HG03280 (cell line): ENCODE measurements around the gene RPLP1.
A peak's percentile ranks its signal among the peaks of the same experiment; 100 is the strongest.

Experiments
- ATAC-seq: cut with Tn5 transposase; IDR thresholded peaks from one replicate; pipeline ENCODE4 v1.9.1; 2021; ENCODE audit warnings: mild to moderate bottlenecking, moderate library complexity; ENCODE audit not compliant: unreplicated experiment

The RPLP1 gene

DNA sequence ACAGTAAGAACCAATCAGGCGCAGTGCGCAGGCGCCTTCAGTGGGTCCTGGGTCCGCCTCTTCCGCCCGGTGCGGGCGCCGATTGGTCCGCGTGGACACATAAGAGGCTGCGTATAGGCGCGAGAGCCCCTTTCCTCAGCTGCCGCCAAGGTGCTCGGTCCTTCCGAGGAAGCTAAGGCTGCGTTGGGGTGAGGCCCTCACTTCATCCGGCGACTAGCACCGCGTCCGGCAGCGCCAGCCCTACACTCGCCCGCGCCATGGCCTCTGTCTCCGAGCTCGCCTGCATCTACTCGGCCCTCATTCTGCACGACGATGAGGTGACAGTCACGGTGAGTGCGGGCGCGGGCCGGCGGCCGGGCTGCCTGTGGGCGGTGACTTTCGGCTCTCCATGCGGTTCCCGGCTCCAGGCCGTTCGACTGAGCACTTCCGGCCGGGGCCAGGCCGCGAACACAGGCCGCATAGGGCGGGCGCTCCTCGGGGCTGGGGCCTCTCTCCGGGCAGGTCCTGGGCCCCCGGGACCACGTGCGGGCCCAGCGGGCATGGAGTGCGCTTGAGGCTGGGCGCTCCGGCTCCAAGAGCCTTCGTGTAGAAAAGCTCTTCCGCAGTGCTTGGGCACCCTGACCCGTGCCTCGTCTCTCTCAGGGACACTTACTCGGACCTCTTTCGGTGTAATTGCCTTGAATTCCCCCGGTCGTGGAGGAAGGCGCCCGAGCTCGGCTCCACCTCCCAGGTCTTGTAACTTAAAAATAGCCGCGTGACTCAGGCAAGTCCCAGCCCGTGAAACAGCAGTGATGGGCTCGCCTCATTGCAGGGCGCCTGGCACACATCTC lies at the start of gene RPLP1:
TSS of gene RPLP1 (plus strand) at position 127 of the 830 bp plus-strand sequence. CDS start at position 258, 131 bp downstream.
- peak; percentile 88 for ATAC-seq

DNA sequence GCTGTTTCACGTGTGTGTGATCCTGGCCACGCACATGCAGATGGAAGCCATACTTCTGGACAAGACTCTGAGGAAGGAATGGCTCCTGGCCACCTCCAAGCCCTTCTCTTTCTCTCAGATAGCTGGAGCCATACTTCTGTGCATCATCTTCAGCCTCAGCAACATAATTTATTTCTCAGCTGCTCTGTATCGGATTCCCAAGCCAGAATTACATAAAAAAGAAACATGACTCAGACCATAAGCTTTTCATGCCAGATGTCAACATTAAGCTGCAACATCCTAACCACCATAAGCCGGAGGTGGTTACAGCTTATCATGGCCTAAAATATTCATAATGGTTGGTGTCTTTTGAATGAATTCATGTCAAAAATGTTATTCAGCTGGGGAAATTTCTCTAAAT lies 49.0 kb upstream of the RPLP1 start:
- no peak for ATAC-seq

DNA sequence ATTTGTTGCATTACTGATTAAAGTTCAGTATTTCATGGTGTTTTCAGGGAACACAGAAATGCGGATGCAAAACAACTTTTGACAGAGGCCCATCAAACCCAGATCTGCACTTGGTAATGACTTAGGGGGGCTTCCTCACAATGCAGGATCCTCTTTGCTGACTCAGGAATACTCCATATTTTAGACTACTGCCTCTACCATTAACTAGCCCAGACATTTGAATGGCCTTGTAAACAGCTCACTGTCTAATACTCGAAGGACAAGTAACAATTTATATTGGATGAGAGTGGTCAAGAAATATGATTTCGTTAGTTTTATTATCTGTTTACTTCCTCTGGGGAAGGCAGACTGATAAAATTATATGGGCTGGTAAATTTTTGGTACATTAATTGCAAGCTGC lies 47.5 kb upstream of the RPLP1 start:
- ATAC-seq, result no peak

DNA sequence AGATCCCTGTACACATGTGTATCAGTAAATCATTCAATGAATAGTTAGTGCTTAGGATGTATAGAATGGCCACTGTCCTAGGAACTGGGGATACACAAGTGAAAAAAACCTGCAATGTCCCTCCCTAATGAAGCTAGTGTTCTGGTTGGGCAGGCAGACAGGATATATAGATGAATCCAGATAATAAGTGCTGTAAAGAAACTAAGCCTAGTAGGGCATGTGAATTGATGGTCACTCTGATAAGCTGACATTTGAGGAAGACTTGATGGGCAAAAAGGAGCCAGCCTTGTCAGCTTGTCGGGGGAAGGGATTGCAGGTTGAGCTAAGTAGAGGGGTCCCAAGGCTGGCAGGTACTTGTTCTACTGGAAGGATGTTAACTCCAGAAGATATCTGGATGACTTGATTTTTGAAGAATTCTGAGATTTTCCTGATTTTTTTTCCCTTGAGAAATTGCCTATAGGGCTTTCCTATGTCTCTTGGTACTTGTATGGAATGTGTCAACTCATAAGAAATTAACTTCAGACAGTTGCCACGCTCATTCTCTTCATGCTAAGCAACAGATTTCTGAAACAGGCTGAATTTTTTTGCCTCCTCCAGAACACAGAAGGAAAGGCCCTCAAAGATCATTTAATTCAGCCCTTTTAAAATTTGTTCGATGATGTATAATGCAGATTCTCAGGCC lies 44.8 kb upstream of the RPLP1 start:
- no peak for ATAC-seq

DNA sequence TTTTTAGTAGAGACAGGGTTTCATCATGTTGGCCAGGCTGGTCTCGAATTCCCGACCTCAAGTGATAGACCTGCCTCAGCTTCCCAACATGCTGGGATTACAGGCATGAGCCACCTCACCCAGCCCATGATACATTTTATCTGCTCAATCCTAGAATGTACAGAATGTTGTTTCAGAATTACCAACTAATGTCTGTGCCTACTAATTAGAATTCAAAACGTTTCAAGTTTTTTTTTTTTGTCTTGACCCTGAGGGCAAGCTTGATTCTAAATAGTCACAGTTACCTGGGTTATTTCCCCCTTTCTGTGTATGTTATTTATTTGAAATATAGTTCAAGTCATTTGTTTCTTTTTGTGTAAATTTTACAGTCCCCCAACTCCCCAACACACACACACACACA lies 43.8 kb upstream of the RPLP1 start:
- no peak for ATAC-seq

DNA sequence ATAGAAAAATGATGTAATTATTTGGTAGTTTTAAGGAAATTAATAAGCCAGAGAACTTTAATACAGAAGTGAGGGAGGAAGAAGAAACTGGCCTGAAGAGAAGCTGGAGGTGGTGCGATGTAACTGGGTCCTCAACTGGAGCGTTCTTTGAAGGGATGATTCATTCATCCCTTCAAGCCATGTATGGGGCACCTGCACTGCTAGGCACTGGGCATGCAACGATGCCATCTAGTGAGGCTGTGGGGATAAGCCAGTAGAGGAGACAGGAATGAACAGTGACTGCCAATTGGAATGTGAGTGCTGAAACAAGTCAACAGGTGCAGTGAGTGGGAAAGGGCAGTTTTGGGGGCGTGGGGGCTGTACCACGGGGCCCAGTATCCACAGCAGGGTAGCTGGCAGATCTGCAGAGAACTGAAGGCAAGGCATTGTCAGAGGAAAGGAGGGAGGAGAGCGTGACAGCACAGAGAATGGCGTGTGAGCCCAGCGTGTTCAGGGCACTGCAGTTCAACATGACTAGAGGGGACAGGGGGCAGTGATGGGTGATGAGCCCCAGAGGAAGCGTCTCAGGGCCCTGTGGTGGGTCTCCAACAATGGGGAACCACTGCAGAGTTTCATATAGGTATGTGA lies 42.3 kb upstream of the RPLP1 start:
- ATAC-seq, result no peak

DNA sequence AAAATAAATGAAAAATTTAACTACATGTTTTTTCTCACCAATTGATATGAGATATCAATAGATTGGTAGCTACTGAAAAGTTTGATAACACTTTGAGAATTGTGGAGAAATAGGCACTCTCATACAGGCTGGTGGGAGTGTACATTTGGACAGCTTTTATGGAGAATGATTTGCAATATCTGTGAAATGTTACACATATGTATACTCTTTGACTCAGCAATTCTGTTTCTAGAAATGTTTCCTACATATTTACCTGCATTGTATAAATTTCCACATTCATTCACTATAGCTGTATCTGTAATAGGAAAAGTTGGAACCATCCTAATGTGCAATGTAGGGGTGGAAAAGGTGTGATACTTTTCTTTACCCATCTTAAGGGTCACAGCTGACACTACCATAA lies 40.3 kb upstream of the RPLP1 start:
- ATAC-seq, result no peak

DNA sequence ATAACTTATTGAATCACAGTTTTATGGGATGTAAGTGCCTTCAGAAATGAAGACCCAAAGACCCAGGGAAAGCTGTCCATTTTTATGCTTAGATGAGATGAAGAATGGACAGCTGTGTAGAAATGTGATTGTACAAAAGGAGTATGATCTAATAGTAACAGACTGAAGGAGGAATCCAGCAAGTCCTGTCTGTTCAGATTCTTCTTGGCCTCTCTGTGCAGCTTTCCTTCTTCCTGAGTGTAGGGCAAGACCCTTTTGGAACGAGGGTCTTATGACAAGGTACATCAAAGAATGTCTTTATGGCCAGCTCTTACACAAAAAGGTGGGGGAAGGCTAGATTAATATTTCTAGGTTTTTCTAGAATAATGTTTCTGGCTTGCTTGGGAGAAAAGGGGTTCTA lies 39.9 kb upstream of the RPLP1 start:
- no peak for ATAC-seq

DNA sequence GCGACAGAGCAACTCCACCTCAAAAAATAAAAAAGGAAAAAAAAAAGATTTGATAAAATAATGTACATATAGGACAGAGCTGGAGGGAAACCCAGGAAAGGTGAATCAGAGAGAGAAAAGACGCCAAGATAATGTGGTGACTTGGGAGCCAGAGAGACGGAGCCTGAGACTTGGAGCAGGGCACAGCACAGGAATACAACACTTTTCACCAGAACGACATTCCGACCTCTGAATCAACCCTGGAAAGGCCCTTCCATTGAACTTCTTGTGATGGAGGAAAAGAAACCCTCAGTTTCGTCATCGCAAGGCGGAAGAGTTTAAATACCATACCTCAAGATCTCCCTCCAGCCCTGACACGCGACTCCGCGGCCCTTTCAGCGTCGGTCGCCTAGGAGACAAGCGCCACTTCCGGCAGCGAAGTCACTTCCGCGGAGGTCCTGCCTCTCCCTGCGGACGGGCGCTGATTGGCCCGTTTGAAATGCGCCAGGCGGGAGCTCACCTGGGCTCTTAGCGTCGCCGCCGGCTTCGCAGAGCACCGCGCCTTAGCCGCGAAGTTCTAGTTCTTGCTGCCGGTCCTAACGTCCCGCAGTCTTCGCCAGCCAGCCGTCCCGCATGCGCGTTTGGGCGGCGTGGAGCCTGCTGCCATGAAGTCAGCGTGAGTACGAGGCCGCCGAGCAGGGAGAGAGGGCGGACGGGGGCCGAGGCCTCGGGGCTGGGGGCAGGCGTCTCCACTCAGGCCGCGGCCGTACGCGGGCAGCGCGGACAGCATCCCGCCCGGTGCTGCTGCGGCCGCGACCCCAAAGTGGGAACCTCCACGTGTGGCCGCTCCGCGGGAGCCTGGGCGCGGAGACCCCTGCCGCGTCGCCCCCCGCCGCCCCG lies 38.6 kb upstream of the RPLP1 start, which contains the start of gene KIF23:
TSS of gene KIF23 (plus strand) at position 528 of the 879 bp plus-strand sequence. CDS start at position 645, 117 bp downstream.
- peak; percentile 92 for ATAC-seq

DNA sequence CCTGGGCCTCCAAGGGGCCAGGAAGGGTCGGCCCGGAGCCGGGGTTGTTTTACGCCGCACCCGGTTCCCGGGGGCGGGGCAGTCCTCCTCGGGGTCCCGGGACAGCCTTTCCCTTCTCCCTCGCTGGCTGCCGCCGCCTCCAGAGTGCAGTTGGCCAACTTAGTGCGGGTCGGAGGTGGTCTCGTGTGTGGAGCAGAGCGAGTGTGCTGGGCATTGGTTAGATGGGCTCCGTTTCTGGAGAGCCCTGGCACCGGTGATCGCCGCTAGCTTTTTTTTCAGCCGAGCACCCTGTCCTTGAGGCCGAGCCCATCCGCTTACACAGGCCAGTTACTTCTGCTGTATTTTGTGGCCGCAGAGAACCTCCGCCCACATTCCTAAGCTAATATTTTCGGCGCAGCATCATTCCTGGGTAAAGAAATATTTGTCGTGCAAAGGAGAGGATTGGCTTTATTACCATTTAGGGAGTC lies 37.9 kb upstream of the RPLP1 start:
- peak; percentile 20 for ATAC-seq

DNA sequence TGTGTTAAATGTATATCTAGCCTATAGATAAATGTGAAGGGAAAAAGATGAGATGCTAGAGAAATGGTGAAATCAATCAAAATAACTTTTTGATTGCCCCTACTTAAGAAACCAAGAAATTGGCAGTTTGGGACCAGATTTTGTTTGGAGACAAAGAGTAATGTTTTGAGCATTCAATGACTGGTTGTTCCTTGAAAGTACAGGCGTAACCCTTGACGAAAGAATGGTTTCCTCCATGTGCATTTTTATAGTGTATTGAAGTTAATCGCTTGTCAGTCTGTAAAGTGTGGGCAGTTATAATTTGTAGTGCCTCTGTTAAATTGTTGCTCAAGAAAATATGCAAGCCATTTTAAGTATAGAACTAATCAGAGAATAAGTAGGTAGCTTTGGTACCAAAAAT lies 37.2 kb upstream of the RPLP1 start:
- no peak for ATAC-seq

DNA sequence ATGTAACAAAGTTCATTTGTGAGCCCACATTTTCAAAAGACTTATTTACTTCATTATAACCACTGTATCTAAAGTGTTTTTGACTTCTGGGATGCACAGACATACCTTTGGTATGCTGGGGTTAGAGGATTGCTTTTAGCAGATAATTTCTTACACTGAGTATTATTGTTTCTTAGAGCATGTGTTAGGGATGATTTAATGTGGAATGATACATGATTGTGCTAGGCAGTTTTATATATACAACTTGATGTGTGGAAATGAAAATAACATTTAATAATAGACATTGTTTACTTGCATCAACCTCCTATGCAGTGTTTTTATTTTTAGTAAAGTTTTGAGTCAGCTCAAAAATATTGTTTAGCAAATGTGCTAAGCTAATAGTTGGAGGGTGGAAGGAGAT lies 35.0 kb upstream of the RPLP1 start:
- ATAC-seq, result no peak

DNA sequence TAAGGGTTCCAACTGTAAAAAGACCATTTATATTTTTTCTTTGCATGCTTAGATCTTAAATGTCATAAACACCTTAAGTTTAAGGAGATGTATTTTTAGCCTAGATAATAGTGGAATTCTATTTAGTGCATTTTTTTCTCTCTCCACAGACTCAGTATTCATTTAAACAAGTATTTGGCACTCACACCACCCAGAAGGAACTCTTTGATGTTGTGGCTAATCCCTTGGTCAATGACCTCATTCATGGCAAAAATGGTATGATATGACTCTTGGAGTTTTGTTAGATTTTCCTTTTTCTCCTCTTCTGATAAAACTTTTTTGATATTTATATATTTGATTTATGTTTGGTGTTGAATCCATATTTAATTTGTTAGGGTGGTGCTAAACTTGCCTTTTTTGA lies 31.1 kb upstream of the RPLP1 start:
- ATAC-seq, result no peak

DNA sequence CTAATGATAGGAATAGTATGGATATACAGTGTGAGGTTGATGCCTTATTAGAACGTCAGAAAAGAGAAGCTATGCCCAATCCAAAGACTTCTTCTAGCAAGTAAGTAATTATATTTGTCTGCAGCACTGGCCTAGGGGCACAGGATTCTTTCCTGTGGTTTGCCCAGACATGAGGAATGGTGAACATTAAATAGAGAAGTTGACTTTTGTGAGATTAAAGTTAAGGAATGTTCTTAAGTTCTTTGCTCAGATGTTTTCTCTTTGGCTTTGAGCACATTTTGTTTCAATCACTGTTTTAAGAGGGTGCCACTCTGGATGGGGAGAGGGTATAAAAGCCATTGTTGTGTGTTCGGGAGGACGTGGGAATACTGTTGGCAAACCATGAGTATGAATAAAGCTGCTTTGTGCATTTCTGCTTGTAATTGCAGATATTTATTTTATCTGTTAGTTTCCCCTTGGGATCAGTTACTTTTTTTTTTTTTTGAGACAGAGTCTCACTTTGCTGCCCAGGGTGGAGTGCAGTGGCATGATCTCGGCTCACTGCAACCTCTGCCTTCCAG lies 30.2 kb upstream of the RPLP1 start:
- ATAC-seq, result no peak

DNA sequence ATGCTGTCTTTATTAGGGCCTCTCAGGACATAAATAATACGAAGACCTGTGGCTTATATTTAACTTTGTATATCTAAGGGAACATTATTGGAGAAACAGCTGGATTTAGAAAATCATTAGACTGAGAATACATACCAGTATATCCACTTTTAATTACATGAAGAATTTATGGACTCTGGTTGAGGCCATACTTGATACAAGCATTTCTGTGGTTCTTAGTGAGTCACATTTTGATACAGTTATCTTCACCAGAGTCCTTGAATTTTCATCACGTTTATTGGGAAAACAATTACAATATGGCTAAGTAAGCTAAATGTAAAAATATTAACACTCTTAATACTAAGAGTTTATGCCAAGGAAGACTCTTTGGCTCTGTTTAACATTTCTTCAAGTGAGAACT lies 28.6 kb upstream of the RPLP1 start:
- no peak for ATAC-seq

DNA sequence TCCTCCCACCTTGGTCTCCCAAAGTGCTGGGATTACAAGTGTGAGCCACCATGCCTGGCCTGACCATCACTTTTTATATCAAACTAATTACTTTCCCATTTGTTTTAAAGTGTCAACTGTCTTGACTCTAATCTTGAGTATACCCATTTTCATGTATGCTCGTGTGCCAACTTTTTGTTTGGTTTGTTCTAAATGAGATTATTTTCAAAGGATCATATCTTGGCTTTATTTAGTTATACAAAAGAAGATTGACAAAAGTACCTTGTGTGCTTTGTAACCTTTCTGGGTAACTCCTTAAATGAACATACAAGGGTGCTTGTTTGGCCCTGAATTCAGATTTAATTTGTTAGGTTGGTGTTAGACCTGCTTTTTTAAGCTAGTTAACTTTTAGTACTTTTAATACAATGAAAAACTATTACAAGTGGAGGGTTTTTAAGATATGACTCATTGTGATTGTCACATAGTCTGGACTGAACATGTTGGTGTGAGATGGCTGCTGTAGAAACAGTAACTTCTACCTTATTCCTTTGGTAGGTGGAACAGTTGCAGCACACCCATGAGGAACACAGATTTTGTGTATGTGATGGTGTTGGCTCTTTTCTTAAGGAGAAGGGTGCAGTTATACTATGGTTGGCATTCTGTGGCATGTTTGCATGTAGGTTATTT lies 27.7 kb upstream of the RPLP1 start:
- no peak for ATAC-seq

DNA sequence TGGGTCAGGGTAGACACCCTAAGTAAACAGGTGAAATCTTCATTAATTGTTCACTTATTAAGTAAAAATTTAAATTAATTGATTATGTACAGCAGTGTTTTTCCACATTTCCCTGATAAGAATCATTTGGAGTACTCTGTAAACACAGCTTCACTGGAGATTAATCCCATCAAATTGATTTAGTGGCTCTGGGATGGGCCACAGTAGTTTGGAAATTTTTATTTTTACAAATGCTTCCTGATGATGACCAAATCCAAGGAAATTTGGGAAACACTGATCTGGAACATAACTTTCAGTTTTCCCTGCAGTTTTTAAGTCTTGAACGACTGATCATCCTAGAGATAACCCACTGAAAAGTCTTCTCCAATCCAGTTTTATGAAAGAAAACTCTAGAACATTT lies 18.8 kb upstream of the RPLP1 start:
- no peak for ATAC-seq

DNA sequence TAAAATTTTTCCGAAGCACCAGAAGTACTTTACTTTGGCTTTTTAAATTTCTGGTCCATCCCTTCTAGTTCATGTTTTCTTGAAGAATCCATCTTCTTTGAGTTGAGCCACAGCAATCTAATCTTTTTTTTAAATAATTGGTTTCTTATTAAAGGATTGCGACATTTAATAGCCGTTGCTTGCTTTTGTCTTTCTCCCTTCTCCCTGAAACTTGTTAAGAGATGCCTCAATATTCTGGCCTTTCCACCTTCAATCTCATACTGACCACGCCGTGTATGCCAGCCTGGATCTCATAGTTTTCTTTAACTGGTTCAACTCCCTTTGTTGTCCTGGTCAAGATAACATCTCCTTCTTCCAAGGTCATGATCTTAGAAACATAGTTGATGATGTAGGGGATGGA lies 18.4 kb upstream of the RPLP1 start:
- ATAC-seq, result no peak

DNA sequence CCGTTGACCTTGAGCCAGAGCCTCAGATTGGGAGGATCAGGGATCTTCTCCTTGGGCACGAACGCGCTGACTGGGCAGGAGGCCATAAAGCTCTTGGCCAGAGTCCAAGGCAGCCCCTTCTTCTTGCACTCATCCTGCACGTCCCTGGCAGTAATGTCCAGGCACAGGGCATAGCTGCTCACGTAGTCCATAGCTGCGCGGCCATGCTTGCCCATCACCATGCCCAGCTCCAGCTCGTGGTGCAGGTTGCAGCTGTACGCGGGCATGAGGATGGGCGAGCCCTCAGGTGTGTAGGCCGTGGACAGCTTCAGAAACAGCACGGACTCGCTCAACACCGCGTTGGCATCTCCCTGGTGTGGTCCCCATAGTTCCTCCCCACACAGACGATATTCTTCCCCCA lies 17.9 kb upstream of the RPLP1 start:
- ATAC-seq, result no peak

DNA sequence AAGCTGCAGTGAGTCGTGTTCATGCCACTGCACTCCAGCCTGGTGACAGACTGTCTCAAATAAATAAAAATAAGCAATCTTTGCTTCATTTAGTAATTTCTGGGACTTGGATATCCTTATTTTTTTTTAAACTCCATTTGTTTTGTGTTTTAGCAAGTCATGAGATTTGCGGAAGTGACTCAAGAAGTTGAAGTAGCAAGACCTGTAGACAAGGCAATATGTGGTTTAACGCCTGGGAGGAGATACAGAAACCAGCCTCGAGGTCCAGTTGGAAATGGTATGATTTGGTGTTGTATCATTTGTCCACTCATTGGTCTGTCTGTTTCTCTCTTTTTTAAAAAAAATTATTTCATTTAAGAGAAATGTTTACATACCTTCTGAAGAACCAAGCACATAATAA lies 16.6 kb upstream of the RPLP1 start:
- no peak for ATAC-seq
